Measurements from ENCODE around the gene NUAK1.

NUAK1 gene

DNA sequence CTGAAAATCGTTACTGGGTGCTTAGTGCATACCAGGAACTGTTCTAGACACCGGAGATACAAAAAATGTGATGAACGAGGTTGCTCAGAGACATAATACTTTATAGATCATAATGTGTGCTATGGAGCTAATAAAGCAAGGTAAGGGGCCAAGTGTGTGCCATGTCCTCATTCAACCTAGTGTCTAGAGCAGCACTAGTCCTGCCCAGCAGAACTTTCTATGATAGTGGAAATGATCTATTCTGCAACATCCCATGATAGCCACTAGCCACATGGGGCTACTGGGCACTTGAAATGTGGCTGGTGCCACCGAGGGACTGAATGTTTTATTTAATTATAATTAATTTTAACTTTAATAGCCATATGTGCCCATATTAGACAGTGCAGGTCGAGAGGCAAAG lies 15.6 kb downstream of the NUAK1 start:
- no peaks in the 10 kb centered on the region for H3F3A ChIP-seq (ENCODE audit: insufficient read depth)
- H3K79me2 ChIP-seq (ENCODE audit: insufficient read depth, low read length): no peaks in the 10 kb centered on the region
- TF ChIP-seq, protein P1, sequence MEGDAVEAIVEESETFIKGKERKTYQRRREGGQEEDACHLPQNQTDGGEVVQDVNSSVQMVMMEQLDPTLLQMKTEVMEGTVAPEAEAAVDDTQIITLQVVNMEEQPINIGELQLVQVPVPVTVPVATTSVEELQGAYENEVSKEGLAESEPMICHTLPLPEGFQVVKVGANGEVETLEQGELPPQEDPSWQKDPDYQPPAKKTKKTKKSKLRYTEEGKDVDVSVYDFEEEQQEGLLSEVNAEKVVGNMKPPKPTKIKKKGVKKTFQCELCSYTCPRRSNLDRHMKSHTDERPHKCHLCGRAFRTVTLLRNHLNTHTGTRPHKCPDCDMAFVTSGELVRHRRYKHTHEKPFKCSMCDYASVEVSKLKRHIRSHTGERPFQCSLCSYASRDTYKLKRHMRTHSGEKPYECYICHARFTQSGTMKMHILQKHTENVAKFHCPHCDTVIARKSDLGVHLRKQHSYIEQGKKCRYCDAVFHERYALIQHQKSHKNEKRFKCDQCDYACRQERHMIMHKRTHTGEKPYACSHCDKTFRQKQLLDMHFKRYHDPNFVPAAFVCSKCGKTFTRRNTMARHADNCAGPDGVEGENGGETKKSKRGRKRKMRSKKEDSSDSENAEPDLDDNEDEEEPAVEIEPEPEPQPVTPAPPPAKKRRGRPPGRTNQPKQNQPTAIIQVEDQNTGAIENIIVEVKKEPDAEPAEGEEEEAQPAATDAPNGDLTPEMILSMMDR (IDR thresholded peaks at IDR 0.05; ENCODE audit: insufficient read depth, low read length, poor library complexity, severe bottlenecking): no peak
- TF ChIP-seq EZH2phosphoT487 (conservative IDR thresholded peaks at IDR 0.05; ENCODE audit: low read length): no peak
- no peak overlapping the region for H3K4me3 ChIP-seq (ENCODE audit: insufficient read depth, low read length, poor library complexity, severe bottlenecking)
- H4K20me1 ChIP-seq (ENCODE audit: low read depth, low read length): no peaks in the 10 kb centered on the region
- no peaks in the 10 kb centered on the region for H3K9me3 ChIP-seq (ENCODE audit: insufficient read depth, low read length)
- H3K9me2 ChIP-seq (replicated peaks; ENCODE audit: insufficient read depth, low read length): no peaks in the 10 kb centered on the region
- no peaks in the 10 kb centered on the region for H3K27me3 ChIP-seq (ENCODE audit: low read length)
- H3K36me3 ChIP-seq (ENCODE audit: low read length): no peaks in the 10 kb centered on the region
- no peak overlapping the region for H2AFZ ChIP-seq (ENCODE audit: low read depth, low read length, severe bottlenecking)
- H3K27ac ChIP-seq (ENCODE audit: low read depth, low read length): no peak overlapping the region
- no peak overlapping the region for H3K9ac ChIP-seq (ENCODE audit: low read length)
- H3K4me2 ChIP-seq (ENCODE audit: low read depth, low read length, poor library complexity, severe bottlenecking): no peak overlapping the region

DNA sequence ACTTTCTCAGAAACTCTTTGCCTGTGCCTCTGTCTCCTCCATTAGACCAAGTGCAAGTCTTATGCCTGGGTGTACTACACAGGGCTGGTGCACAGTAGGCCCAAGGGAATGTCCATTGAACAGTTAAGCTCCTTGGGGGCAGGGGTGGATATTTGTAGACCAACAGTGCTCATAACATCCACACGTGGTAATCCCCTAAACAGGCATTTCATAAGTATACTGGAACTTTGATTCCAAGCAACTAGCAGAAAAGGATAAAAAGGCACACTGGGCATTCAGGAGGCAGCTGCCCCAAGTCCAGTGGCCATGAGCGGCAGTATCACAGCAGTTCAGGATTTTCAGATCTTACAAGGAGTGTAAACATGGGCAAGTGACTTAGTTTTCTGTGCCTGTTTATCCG lies 16.8 kb downstream of the NUAK1 start:
- H3K9ac ChIP-seq (ENCODE audit: low read length): no peak overlapping the region
- no peaks in the 10 kb centered on the region for H3K27me3 ChIP-seq (ENCODE audit: low read length)
- H3K4me3 ChIP-seq (ENCODE audit: insufficient read depth, low read length, poor library complexity, severe bottlenecking): no peak overlapping the region
- no peaks in the 10 kb centered on the region for H3K9me3 ChIP-seq (ENCODE audit: insufficient read depth, low read length)
- no peaks in the 10 kb centered on the region for H3K36me3 ChIP-seq (ENCODE audit: low read length)
- H3K27ac ChIP-seq (ENCODE audit: low read depth, low read length): no peak overlapping the region
- H3K4me2 ChIP-seq (ENCODE audit: low read depth, low read length, poor library complexity, severe bottlenecking): no peak overlapping the region
- no peaks in the 10 kb centered on the region for H4K20me1 ChIP-seq (ENCODE audit: low read depth, low read length)
- H2AFZ ChIP-seq (ENCODE audit: low read depth, low read length, severe bottlenecking): no peak overlapping the region
- no peaks in the 10 kb centered on the region for H3K9me2 ChIP-seq (replicated peaks; ENCODE audit: insufficient read depth, low read length)
- H3F3A ChIP-seq (ENCODE audit: insufficient read depth): no peaks in the 10 kb centered on the region
- no peaks in the 10 kb centered on the region for H3K79me2 ChIP-seq (ENCODE audit: insufficient read depth, low read length)
- TF ChIP-seq, protein P1 (IDR thresholded peaks at IDR 0.05; ENCODE audit: insufficient read depth, low read length, poor library complexity, severe bottlenecking): no peak
- TF ChIP-seq EZH2phosphoT487 (conservative IDR thresholded peaks at IDR 0.05; ENCODE audit: low read length): no peak

DNA sequence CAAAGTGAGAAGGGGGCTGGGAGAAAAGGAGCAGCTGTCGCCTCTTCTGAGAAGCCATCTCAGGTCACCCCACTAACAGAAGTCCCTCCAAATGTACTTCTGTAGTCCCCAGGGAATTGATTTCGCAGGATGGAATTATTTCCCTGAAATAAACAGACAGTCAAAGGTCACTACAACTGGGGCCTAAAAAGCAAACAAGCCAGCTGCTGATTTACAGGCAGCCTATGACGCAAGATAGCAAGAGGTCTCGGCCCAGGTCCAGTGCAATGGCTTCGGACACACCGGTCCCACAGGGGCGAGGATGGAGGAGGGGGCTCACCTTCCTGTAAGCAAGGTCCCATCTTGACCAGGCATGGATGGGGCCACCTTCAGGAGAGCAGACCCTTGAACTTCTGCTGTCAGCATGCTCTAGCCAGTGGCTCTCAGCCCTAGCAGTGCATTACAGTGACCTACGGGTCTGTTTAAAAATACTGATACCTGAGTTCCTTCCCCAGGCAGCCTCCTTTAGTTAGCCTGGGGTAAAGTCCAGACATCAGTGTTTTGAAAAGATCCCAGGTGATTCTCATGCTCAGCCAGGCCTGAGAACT lies 18.1 kb downstream of the NUAK1 start:
- Histone ChIP-seq H4K20me1 (ENCODE audit: low read depth, low read length) (no peaks in the 10 kb centered on the region), H3F3A (ENCODE audit: insufficient read depth) (no peaks in the 10 kb centered on the region), H3K4me2 (ENCODE audit: low read depth, low read length, poor library complexity, severe bottlenecking) (no peak overlapping the region), H3K36me3 (ENCODE audit: low read length) (no peaks in the 10 kb centered on the region), H3K9me2 (replicated peaks; ENCODE audit: insufficient read depth, low read length) (no peaks in the 10 kb centered on the region), H3K9ac (ENCODE audit: low read length) (no peak overlapping the region), H3K9me3 (ENCODE audit: insufficient read depth, low read length) (no peaks in the 10 kb centered on the region), H3K27ac (ENCODE audit: low read depth, low read length) (no peak overlapping the region), H2AFZ (ENCODE audit: low read depth, low read length, severe bottlenecking) (no peak overlapping the region), H3K27me3 (ENCODE audit: low read length) (no peaks in the 10 kb centered on the region), H3K4me3 (ENCODE audit: insufficient read depth, low read length, poor library complexity, severe bottlenecking) (no peak overlapping the region), H3K79me2 (ENCODE audit: insufficient read depth, low read length) (no peaks in the 10 kb centered on the region)
- TF ChIP-seq, protein P1 (IDR thresholded peaks at IDR 0.05; ENCODE audit: insufficient read depth, low read length, poor library complexity, severe bottlenecking): no peak
- TF ChIP-seq EZH2phosphoT487 (conservative IDR thresholded peaks at IDR 0.05; ENCODE audit: low read length): no peak

All from SU-DHL-6 (cell line).